K562 (cell line): ENCODE results near the gene IQSEC3. TPM values are rescaled to one million over a fixed set of nuclear protein-coding genes. Genes with fewer than 3 reads are reported as not detected.

Experiments used
- ATAC-seq: fragments of 200-7000 bp; cut with Tn5 transposase; 3 replicates; pipeline ENCODE4 v1.9.1; 2020; ENCODE audit warnings: moderate library complexity
- BruUV-seq: library from RNA; stranded (reverse); fragments of 400-500 nt; replicated peaks from 2 replicates; lab custom pipeline; 2021; lab: Mats Ljungman, UMichigan
- CTCF ChIA-PET: fragments of 300-600 bp; formaldehyde crosslinking; extraction: SDS; loops from one replicate; lab custom pipeline; 2021; ENCODE audit warnings: low intra/inter-chr PET ratio; lab: Yijun Ruan, JAX
- POLR2A ChIA-PET: fragments of 300-600, 350-650 bp; sonication (Branson Sonifier 250); formaldehyde crosslinking; extraction: SDS; loops from one replicate; lab custom pipeline; 2021; ENCODE audit warnings: antibody characterized with exemption, inconsistent platforms; lab: Yijun Ruan, JAX
- DNase-seq, 4 experiments: peaks; one replicate each; pipeline versions ENCODE4 v3.0.0 to v3.0.0-alpha.2; 2011 to 2018; ENCODE audit warnings: low spot score in 3 of 4, mixed read lengths in 3 of 4; ENCODE audit errors: extremely low read depth in 1 of 4
- FAIRE-seq: peaks from 2 replicates; lab custom pipeline; 2011; peaks lifted over from hg19 to GRCh38; lab: Jason Lieb, UNC
- H2AFZ ChIP-seq: 2 replicates; pipeline ENCODE4 v1.6.0; 2011; ENCODE audit warnings: low read depth, low read length, control low read depth, inconsistent platforms
- H3K27ac ChIP-seq: fragments of 200-600 bp; 3 replicates; pipeline ENCODE4 v1.8.0; 2011; ENCODE audit warnings: low read depth, mild to moderate bottlenecking, control low read depth, inconsistent platforms, low read length, moderate library complexity, mixed read lengths; ENCODE audit errors: extremely low read depth
- H3K27me3 ChIP-seq, 2 experiments: fragments of 300-600 bp in 1 of 2; 2 replicates in 1 of 2; 3 replicates in 1 of 2; pipeline versions ENCODE4 v1.6.0 to v1.8.0; 2011; ENCODE audit warnings: inconsistent platforms in 2 of 2, low read length in 2 of 2, mild to moderate bottlenecking in 1 of 2, mixed read lengths in 1 of 2, moderate library complexity in 1 of 2; ENCODE audit not compliant: control insufficient read depth in 2 of 2, insufficient read depth in 2 of 2
- H3K36me3 ChIP-seq: fragments of 300-600 bp; 3 replicates; pipeline ENCODE4 v1.8.0; 2011; ENCODE audit warnings: mild to moderate bottlenecking, low read length, inconsistent platforms; ENCODE audit not compliant: control insufficient read depth, insufficient read depth
- H3K4me1 ChIP-seq, 2 experiments: fragments of 200-600 bp in 1 of 2; replicated peaks in 1 of 2; 2 replicates in 1 of 2; 3 replicates in 1 of 2; pipeline versions ENCODE4 v1.5.1 to v1.8.0; 2011; ENCODE audit warnings: inconsistent platforms in 2 of 2, low read length in 2 of 2, mild to moderate bottlenecking in 1 of 2, mixed read lengths in 1 of 2, moderate library complexity in 1 of 2; ENCODE audit not compliant: control insufficient read depth in 2 of 2, insufficient read depth in 2 of 2
- H3K4me2 ChIP-seq: 2 replicates; pipeline ENCODE4 v1.6.1; 2011; ENCODE audit warnings: low read length, control low read depth, inconsistent platforms, mixed read lengths; ENCODE audit not compliant: insufficient read depth
- H3K4me3 ChIP-seq: fragments of 200-600 bp; sonication (generic), shearing (Covaris generic); 2 replicates; pipeline ENCODE4 v1.5.1; 2016; ENCODE audit warnings: control low read depth, inconsistent platforms
- H3K79me2 ChIP-seq: fragments of 200-600 bp; 3 replicates; pipeline ENCODE4 v1.8.0; 2011; ENCODE audit warnings: low read length, inconsistent platforms; ENCODE audit not compliant: control insufficient read depth, insufficient read depth
- H3K9ac ChIP-seq, 2 experiments: 2 replicates each; pipeline versions ENCODE4 v1.6.0 to v1.6.1; 2011; ENCODE audit warnings: low read depth in 2 of 2, low read length in 2 of 2, control low read depth in 1 of 2, inconsistent platforms in 1 of 2, mild to moderate bottlenecking in 1 of 2, mixed read lengths in 1 of 2; ENCODE audit not compliant: insufficient read depth in 1 of 2
- H3K9me1 ChIP-seq: one replicate; pipeline ENCODE4 v1.6.0; 2011; ENCODE audit warnings: inconsistent platforms, mild to moderate bottlenecking, low read length, moderate library complexity; ENCODE audit not compliant: control insufficient read depth, insufficient read depth
- H3K9me3 ChIP-seq: replicated peaks from 2 replicates; pipeline ENCODE4 v1.5.1; 2011; ENCODE audit warnings: low read depth, low read length, inconsistent platforms; ENCODE audit not compliant: control insufficient read depth, insufficient read depth
- H4K20me1 ChIP-seq: replicated peaks from 2 replicates; pipeline ENCODE4 v1.6.1; 2011; ENCODE audit warnings: low read length, inconsistent platforms, mixed read lengths; ENCODE audit not compliant: control insufficient read depth, insufficient read depth
- ARID1B ChIP-seq: fragments of 450-650 bp; IDR thresholded peaks from 2 replicates; pipeline ENCODE4 v1.6.1; 2016; ENCODE audit warnings: antibody characterized with exemption, mild to moderate bottlenecking, inconsistent platforms
- MEF2D ChIP-seq: conservative IDR thresholded peaks from 2 replicates; pipeline ENCODE4 v1.6.1; 2016; ENCODE audit warnings: low read depth, missing genetic modification characterization, missing compliant biosample characterization
- RBM25 ChIP-seq: fragments of 200-400 bp; formaldehyde crosslinking; IDR thresholded peaks from 2 replicates; pipeline ENCODE4 v1.6.1; 2018; ENCODE audit warnings: low read length, low read depth, moderate library complexity; ENCODE audit not compliant: severe bottlenecking
- ZC3H8 ChIP-seq: fragments of 450-650 bp; IDR thresholded peaks from 2 replicates; pipeline ENCODE4 v1.6.1; 2017
- ZFP1 ChIP-seq: fragments of 450-650 bp; formaldehyde crosslinking; IDR thresholded peaks from 2 replicates; pipeline ENCODE4 v1.4.0; 2020; ENCODE audit warnings: mild to moderate bottlenecking, mixed read lengths
- ZFX ChIP-seq: sonication (generic); formaldehyde crosslinking; IDR thresholded peaks from 2 replicates; pipeline ENCODE4 v1.8.0; 2022; ENCODE audit warnings: mild to moderate bottlenecking, missing genetic modification reagents, moderate library complexity
- ZNF668 ChIP-seq: fragments of 250-450 bp; sonication (Bioruptor Pico); IDR thresholded peaks from 2 replicates; pipeline ENCODE4 v1.8.0; 2022; ENCODE audit warnings: mild to moderate bottlenecking, inconsistent platforms
- WGBS: fragments of 100-300 bp; shearing (Covaris generic); methylation state at CpG from one replicate; pipeline ENCODE4 v1.1.6; 2016; ENCODE audit warnings: low coverage, mixed read lengths; ENCODE audit not compliant: insufficient coverage; ENCODE audit errors: missing lambda C conversion rate; 5-methylcytosine and 5-hydroxymethylcytosine counted together
- in situ Hi-C: fragments of 300-500 bp; cut with MboI; formaldehyde crosslinking; loops from 4 replicates; pipeline ENCODE4 v1.15.0; 2018; ENCODE audit warnings: inconsistent platforms, mixed read lengths
- intact Hi-C: fragments of 100-400 bp; cut with micrococcal nuclease; formaldehyde crosslinking; loops from 2 replicates; pipeline ENCODE4 v1.14.2; 2022
- polyA plus RNA-seq, 8 experiments: library from polyadenylated mRNA; depleted of rRNA in 4 of 8; stranded (reverse) in 5 of 8; unstranded in 3 of 8; fragments of >200 nt; fragmentation: Nextera tagmentation in 2 of 8; fragmentation: Illumina TruSeq in 1 of 8; extraction: Ambion mirVana in 2 of 8; extraction: Trizol in 1 of 8; gene quantifications; 2 replicates each; pipeline versions ENCODE4 v1.2.1 to v1.2.3, GENCODE V29; 2011 to 2014; ENCODE audit warnings: inconsistent platforms in 1 of 8, missing spikeins in 1 of 8
- total RNA-seq, 7 experiments: library from RNA; depleted of rRNA in 6 of 7; stranded (reverse); fragments of >200 nt in 6 of 7; fragmentation: Illumina TruSeq in 2 of 7; extraction: Trizol in 2 of 7; gene quantifications; 2 replicates each; pipeline versions ENCODE4 v1.2.1 to v1.2.3, GENCODE V29; 2011 to 2021; ENCODE audit warnings: low replicate concordance in 1 of 7
- TF ChIP-seq, protein P1 (sequence below), 2 experiments: fragments of 250-450 bp in 1 of 2; fragments of 450-650 bp in 1 of 2; sonication (Bioruptor Pico) in 1 of 2; IDR thresholded peaks; 2 replicates each; pipeline versions ENCODE4 v1.6.1 to v1.8.0; 2016 to 2021; ENCODE audit warnings: mild to moderate bottlenecking in 2 of 2, moderate library complexity in 2 of 2, missing compliant biosample characterization in 1 of 2, missing genetic modification characterization in 1 of 2
- TF ChIP-seq, protein P2 (sequence below): sonication (generic); formaldehyde crosslinking; IDR thresholded peaks from 2 replicates; pipeline ENCODE4 v1.4.0; 2020; ENCODE audit warnings: mild to moderate bottlenecking, missing genetic modification reagents
- TF ChIP-seq, protein P3 (sequence below): fragments of 450-650 bp; formaldehyde crosslinking; IDR thresholded peaks from 2 replicates; pipeline ENCODE4 v1.4.0; 2020; ENCODE audit warnings: mild to moderate bottlenecking, moderate library complexity
- TF ChIP-seq, protein P4 (sequence below): fragments of 450-650 bp; conservative IDR thresholded peaks from 2 replicates; pipeline ENCODE4 v1.6.1; 2016; ENCODE audit warnings: missing genetic modification characterization, low read depth, mild to moderate bottlenecking, control low read depth, missing compliant biosample characterization
- TF ChIP-seq, protein P5 (sequence below): fragments of 250-450 bp; sonication (Bioruptor Pico); IDR thresholded peaks from 2 replicates; pipeline ENCODE4 v1.4.0; 2020; ENCODE audit warnings: mild to moderate bottlenecking
- TF ChIP-seq, protein P6 (sequence below): fragments of 450-650 bp; IDR thresholded peaks from 2 replicates; pipeline ENCODE4 v1.6.1; 2018; ENCODE audit warnings: mild to moderate bottlenecking, low read depth; ENCODE audit not compliant: partially characterized antibody

Gene IQSEC3
- total and polyA plus RNA-seq, 9 of the 15 experiments (the other 6 are each of a cell fraction or from before 2014, with no cell fraction given), result under 0.01 to 0.25 (median 0.08) TPM; not detected in 3

DNA sequence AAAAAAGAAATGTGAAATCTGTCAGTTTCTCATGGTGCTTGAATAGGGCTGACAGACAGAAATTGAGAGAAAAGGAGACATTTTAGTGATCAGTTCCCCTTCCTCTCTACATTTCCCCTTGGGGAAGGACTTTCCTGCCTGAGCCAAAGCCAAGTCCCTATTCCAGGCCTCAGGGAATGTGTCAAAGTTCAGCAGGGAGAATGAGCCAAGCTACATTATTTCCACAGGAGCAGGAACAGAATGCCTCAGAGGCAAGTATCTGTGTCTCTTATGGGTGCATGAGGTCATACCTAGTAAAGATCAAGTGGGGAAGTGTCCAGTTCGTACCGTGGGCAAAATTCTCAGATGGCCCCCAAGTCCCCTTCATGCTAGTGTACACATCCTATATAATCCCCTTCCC lies 68.6 kb downstream of the IQSEC3 start:
- 0% methylated on average over 2 of the region's 2 CpGs for WGBS
- ChIA-PET POLR2A (no interaction called here), CTCF (no interaction called here)
- H3K4me1 ChIP-seq, result peaks cover 6 to 12% of the 10 kb centered on the region in 2 experiments; a peak in 4 of 5 replicates
- H3K9me3 ChIP-seq, result no peaks in the 10 kb centered on the region
- intact Hi-C loops (no loop called here), in situ Hi-C loops (no loop called here)
- peaks cover 8 to 40% of the 10 kb centered on the region in 2 experiments; a peak in 4 of 5 replicates for H3K27me3 ChIP-seq
- no peaks in the 10 kb centered on the region for H3K36me3 ChIP-seq
- H4K20me1 ChIP-seq, result no peaks in the 10 kb centered on the region
- no peak overlapping the region for H3K4me3 ChIP-seq
- BruUV-seq, result no TSS peak
- no peak overlapping the region for H2AFZ ChIP-seq
- H3K9me1 ChIP-seq, result no peaks in the 10 kb centered on the region
- ATAC-seq (no peak), DNase-seq (no peak), FAIRE-seq (no peak)
- H3K79me2 ChIP-seq, result no peaks in the 10 kb centered on the region
- H3K9ac ChIP-seq, result no peak overlapping the region
- no peak overlapping the region for H3K4me2 ChIP-seq
- no peak overlapping the region for H3K27ac ChIP-seq
- TF ChIP-seq, protein P1, sequence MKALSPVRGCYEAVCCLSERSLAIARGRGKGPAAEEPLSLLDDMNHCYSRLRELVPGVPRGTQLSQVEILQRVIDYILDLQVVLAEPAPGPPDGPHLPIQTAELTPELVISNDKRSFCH (CRISPR knock-in tag; IDR thresholded peaks at IDR 0.05), result no peak
- TF ChIP-seq, protein P1 (tag; IDR thresholded peaks at IDR 0.05), result no peak
- TF ChIP-seq, protein P2, sequence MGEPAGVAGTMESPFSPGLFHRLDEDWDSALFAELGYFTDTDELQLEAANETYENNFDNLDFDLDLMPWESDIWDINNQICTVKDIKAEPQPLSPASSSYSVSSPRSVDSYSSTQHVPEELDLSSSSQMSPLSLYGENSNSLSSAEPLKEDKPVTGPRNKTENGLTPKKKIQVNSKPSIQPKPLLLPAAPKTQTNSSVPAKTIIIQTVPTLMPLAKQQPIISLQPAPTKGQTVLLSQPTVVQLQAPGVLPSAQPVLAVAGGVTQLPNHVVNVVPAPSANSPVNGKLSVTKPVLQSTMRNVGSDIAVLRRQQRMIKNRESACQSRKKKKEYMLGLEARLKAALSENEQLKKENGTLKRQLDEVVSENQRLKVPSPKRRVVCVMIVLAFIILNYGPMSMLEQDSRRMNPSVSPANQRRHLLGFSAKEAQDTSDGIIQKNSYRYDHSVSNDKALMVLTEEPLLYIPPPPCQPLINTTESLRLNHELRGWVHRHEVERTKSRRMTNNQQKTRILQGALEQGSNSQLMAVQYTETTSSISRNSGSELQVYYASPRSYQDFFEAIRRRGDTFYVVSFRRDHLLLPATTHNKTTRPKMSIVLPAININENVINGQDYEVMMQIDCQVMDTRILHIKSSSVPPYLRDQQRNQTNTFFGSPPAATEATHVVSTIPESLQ (CRISPR knock-in tag), result no peak
- no peak for TF ChIP-seq RBM25
- no peak for TF ChIP-seq ARID1B
- TF ChIP-seq MEF2D (tag), result no peak
- TF ChIP-seq, protein P3, sequence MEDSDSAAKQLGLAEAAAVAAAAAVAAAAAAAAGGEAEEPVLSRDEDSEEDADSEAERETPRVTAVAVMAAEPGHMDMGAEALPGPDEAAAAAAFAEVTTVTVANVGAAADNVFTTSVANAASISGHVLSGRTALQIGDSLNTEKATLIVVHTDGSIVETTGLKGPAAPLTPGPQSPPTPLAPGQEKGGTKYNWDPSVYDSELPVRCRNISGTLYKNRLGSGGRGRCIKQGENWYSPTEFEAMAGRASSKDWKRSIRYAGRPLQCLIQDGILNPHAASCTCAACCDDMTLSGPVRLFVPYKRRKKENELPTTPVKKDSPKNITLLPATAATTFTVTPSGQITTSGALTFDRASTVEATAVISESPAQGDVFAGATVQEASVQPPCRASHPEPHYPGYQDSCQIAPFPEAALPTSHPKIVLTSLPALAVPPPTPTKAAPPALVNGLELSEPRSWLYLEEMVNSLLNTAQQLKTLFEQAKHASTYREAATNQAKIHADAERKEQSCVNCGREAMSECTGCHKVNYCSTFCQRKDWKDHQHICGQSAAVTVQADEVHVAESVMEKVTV (CRISPR knock-in tag), result no peak
- TF ChIP-seq, protein P4, sequence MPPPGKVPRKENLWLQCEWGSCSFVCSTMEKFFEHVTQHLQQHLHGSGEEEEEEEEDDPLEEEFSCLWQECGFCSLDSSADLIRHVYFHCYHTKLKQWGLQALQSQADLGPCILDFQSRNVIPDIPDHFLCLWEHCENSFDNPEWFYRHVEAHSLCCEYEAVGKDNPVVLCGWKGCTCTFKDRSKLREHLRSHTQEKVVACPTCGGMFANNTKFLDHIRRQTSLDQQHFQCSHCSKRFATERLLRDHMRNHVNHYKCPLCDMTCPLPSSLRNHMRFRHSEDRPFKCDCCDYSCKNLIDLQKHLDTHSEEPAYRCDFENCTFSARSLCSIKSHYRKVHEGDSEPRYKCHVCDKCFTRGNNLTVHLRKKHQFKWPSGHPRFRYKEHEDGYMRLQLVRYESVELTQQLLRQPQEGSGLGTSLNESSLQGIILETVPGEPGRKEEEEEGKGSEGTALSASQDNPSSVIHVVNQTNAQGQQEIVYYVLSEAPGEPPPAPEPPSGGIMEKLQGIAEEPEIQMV (tag), result no peak
- TF ChIP-seq, protein P5, sequence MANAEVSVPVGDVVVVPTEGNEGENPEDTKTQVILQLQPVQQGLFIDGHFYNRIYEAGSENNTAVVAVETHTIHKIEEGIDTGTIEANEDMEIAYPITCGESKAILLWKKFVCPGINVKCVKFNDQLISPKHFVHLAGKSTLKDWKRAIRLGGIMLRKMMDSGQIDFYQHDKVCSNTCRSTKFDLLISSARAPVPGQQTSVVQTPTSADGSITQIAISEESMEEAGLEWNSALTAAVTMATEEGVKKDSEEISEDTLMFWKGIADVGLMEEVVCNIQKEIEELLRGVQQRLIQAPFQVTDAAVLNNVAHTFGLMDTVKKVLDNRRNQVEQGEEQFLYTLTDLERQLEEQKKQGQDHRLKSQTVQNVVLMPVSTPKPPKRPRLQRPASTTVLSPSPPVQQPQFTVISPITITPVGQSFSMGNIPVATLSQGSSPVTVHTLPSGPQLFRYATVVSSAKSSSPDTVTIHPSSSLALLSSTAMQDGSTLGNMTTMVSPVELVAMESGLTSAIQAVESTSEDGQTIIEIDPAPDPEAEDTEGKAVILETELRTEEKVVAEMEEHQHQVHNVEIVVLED (CRISPR knock-in tag), result no peak
- no peak for TF ChIP-seq ZFX (CRISPR knock-in tag)
- TF ChIP-seq ZFP1 (CRISPR knock-in tag), result no peak
- no peak for TF ChIP-seq ZNF668 (CRISPR knock-in tag)
- no peak for TF ChIP-seq ZC3H8
- TF ChIP-seq, protein P6, sequence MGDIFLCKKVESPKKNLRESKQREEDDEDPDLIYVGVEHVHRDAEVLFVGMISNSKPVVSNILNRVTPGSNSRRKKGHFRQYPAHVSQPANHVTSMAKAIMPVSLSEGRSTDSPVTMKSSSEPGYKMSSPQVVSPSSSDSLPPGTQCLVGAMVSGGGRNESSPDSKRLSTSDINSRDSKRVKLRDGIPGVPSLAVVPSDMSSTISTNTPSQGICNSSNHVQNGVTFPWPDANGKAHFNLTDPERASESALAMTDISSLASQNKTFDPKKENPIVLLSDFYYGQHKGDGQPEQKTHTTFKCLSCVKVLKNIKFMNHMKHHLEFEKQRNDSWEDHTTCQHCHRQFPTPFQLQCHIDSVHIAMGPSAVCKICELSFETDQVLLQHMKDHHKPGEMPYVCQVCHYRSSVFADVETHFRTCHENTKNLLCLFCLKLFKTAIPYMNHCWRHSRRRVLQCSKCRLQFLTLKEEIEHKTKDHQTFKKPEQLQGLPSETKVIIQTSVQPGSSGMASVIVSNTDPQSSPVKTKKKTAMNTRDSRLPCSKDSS, result no peak
